DND-41 (cell line): Measurements from ENCODE around the gene ERC2.

Experiments used
- ATAC-seq: fragments of 200-7000 bp; cut with Tn5 transposase; 3 replicates; pipeline ENCODE4 v1.9.1; 2021; ENCODE audit warnings: low read depth; ENCODE audit not compliant: insufficient read depth
- DNase-seq: peaks from one replicate; pipeline ENCODE4 v3.0.0-alpha.2; 2020
- H2AFZ ChIP-seq: 2 replicates; pipeline ENCODE4 v1.6.0; 2012; ENCODE audit warnings: low read depth, low read length
- H3K27ac ChIP-seq: 2 replicates; pipeline ENCODE4 v1.5.1; 2012; ENCODE audit warnings: low read length, inconsistent platforms
- H3K27me3 ChIP-seq: fragments of 200-600 bp; sonication (generic); 2 replicates; pipeline ENCODE4 v1.6.0; 2012; ENCODE audit warnings: low read length, mild to moderate bottlenecking, inconsistent platforms; ENCODE audit not compliant: insufficient read depth, poor library complexity
- H3K36me3 ChIP-seq: 2 replicates; pipeline ENCODE4 v1.5.1; 2012; ENCODE audit warnings: low read length, inconsistent platforms; ENCODE audit not compliant: insufficient read depth
- H3K4me1 ChIP-seq: 2 replicates; pipeline ENCODE4 v1.5.1; 2012; ENCODE audit warnings: mild to moderate bottlenecking, low read length; ENCODE audit not compliant: insufficient read depth
- H3K4me2 ChIP-seq: 2 replicates; pipeline ENCODE4 v1.6.0; 2012; ENCODE audit warnings: mild to moderate bottlenecking, moderate library complexity, low read length, inconsistent platforms; ENCODE audit not compliant: insufficient read depth
- H3K4me3 ChIP-seq, 2 experiments: fragments of 200-600 bp in 1 of 2; shearing (Covaris generic) in 1 of 2; 2 replicates each; pipeline ENCODE4 v1.5.1; 2012 to 2016; ENCODE audit warnings: inconsistent platforms in 2 of 2, low read length in 2 of 2, mild to moderate bottlenecking in 2 of 2, low read depth in 1 of 2, moderate library complexity in 1 of 2
- H3K79me2 ChIP-seq: 2 replicates; pipeline ENCODE4 v1.6.0; 2012; ENCODE audit warnings: low read length, inconsistent platforms; ENCODE audit not compliant: insufficient read depth
- H3K9ac ChIP-seq: 2 replicates; pipeline ENCODE4 v1.6.0; 2012; ENCODE audit warnings: low read depth, mild to moderate bottlenecking, inconsistent platforms, low read length, moderate library complexity
- H3K9me3 ChIP-seq: 2 replicates; pipeline ENCODE4 v1.5.1; 2012; ENCODE audit warnings: low read length, moderate library complexity, mild to moderate bottlenecking, inconsistent platforms; ENCODE audit not compliant: insufficient read depth, severe bottlenecking
- H4K20me1 ChIP-seq: 2 replicates; pipeline ENCODE4 v1.6.0; 2012; ENCODE audit warnings: low read length; ENCODE audit not compliant: insufficient read depth
- CTCF ChIP-seq: IDR thresholded peaks from 2 replicates; pipeline ENCODE4 v1.5.1; 2012; ENCODE audit warnings: borderline replicate concordance, low read length, moderate library complexity, mild to moderate bottlenecking; ENCODE audit not compliant: poor library complexity, severe bottlenecking; ENCODE audit errors: extremely low read depth
- EZH2 ChIP-seq: IDR thresholded peaks from 3 replicates; pipeline ENCODE4 v1.6.1; 2012; ENCODE audit warnings: borderline replicate concordance, low read depth, mild to moderate bottlenecking, moderate library complexity, low read length, inconsistent platforms; ENCODE audit not compliant: severe bottlenecking

Gene ERC2

GRCh38 chr3:55469957-55470526 is 998.2 kb downstream of the ERC2 start:
- no peaks in the 10 kb centered on the region for H3K27me3 ChIP-seq
- H2AFZ ChIP-seq, result no peak overlapping the region
- no peak for DNase-seq
- H3K27ac ChIP-seq, result no peak overlapping the region
- H3K9me3 ChIP-seq, result no peaks in the 10 kb centered on the region
- no peak overlapping the region for H3K9ac ChIP-seq
- no peak for ATAC-seq
- no peaks in the 10 kb centered on the region for H4K20me1 ChIP-seq
- H3K4me2 ChIP-seq, result no peak overlapping the region
- no peak for TF ChIP-seq CTCF
- TF ChIP-seq EZH2, result no peak
- no peak overlapping the region for H3K4me3 ChIP-seq
- no peaks in the 10 kb centered on the region for H3K4me1 ChIP-seq
- H3K79me2 ChIP-seq, result no peaks in the 10 kb centered on the region
- H3K36me3 ChIP-seq, result no peaks in the 10 kb centered on the region

- Histone ChIP-seq H3K27ac (no peak overlapping the region), H3K9me3 (no peaks in the 10 kb centered on the region), H2AFZ (no peak overlapping the region), H3K9ac (no peak overlapping the region), H3K36me3 (no peaks in the 10 kb centered on the region), H3K79me2 (no peaks in the 10 kb centered on the region), H3K27me3 (no peaks in the 10 kb centered on the region), H3K4me1 (no peaks in the 10 kb centered on the region), H4K20me1 (no peaks in the 10 kb centered on the region), H3K4me3 (no peak overlapping the region), H3K4me2 (no peak overlapping the region)
- DNase-seq (no peak), ATAC-seq (no peak)
- TF ChIP-seq CTCF (no peak), EZH2 (no peak)
Measured at GRCh38 chr3:55468251-55468650, 1000.0 kb downstream of the ERC2 start.

- no peak overlapping the region for H2AFZ ChIP-seq
- H3K4me3 ChIP-seq, result no peak overlapping the region
- H3K4me1 ChIP-seq, result no peaks in the 10 kb centered on the region
- TF ChIP-seq CTCF (no peak), EZH2 (no peak)
- H3K4me2 ChIP-seq, result no peak overlapping the region
- ATAC-seq (no peak), DNase-seq (no peak)
- no peak overlapping the region for H3K9ac ChIP-seq
- no peaks in the 10 kb centered on the region for H3K9me3 ChIP-seq
- no peaks in the 10 kb centered on the region for H3K79me2 ChIP-seq
- H3K27ac ChIP-seq, result no peak overlapping the region
- H3K27me3 ChIP-seq, result no peaks in the 10 kb centered on the region
- no peaks in the 10 kb centered on the region for H4K20me1 ChIP-seq
- no peaks in the 10 kb centered on the region for H3K36me3 ChIP-seq
Measured at GRCh38 chr3:55467099-55467498, 1001.2 kb downstream of the ERC2 start.

- DNase-seq (no peak), ATAC-seq (no peak)
- H3K36me3 ChIP-seq, result no peaks in the 10 kb centered on the region
- H2AFZ ChIP-seq, result no peak overlapping the region
- TF ChIP-seq EZH2 (no peak), CTCF (no peak)
- no peaks in the 10 kb centered on the region for H3K9me3 ChIP-seq
- H3K27ac ChIP-seq, result no peak overlapping the region
- H4K20me1 ChIP-seq, result no peaks in the 10 kb centered on the region
- no peaks in the 10 kb centered on the region for H3K27me3 ChIP-seq
- no peaks in the 10 kb centered on the region for H3K79me2 ChIP-seq
- no peaks in the 10 kb centered on the region for H3K4me1 ChIP-seq
- H3K4me2 ChIP-seq, result no peak overlapping the region
- H3K4me3 ChIP-seq, result no peak overlapping the region
- no peak overlapping the region for H3K9ac ChIP-seq
Measured at GRCh38 chr3:55466526-55466925, 1001.7 kb downstream of the ERC2 start.
